Fibroblast of lung (primary cell): ENCODE results near the gene DPYD. TPM values are rescaled to one million over a fixed set of nuclear protein-coding genes. Genes with fewer than 3 reads are reported as not detected.

Source experiments
- DNase-seq, 2 donors: peaks; one replicate each; pipeline versions ENCODE4 v3.0.0 to v3.0.0-alpha.2; 2010; ENCODE audit warnings: low read depth in 2 of 2
- H2AFZ ChIP-seq: 2 replicates; pipeline ENCODE4 v1.5.1; 2012; ENCODE audit warnings: low read length, control low read depth, inconsistent platforms
- H3K27ac ChIP-seq: 2 replicates; pipeline ENCODE4 v1.5.1; 2011; ENCODE audit warnings: low read length, control low read depth; ENCODE audit not compliant: insufficient read depth
- H3K27me3 ChIP-seq: 2 replicates; pipeline ENCODE4 v1.5.1; 2011; ENCODE audit warnings: mild to moderate bottlenecking, low read length; ENCODE audit not compliant: control insufficient read depth, insufficient read depth
- H3K36me3 ChIP-seq: 2 replicates; pipeline ENCODE4 v1.5.1; 2011; ENCODE audit warnings: low read length; ENCODE audit not compliant: control insufficient read depth, insufficient read depth
- H3K4me1 ChIP-seq: 2 replicates; pipeline ENCODE4 v1.5.1; 2011; ENCODE audit warnings: low read length; ENCODE audit not compliant: control insufficient read depth, insufficient read depth; ENCODE audit errors: extremely low read depth
- H3K4me2 ChIP-seq: 2 replicates; pipeline ENCODE4 v1.5.1; 2011; ENCODE audit warnings: low read length, control low read depth; ENCODE audit not compliant: insufficient read depth; ENCODE audit errors: extremely low read depth
- H3K4me3 ChIP-seq, 4 experiments: fragments of 200-600 bp in 1 of 4; sonication (generic) in 1 of 4; replicated peaks in 1 of 4; 2 replicates each; pipeline ENCODE4 v1.5.1; 2011 to 2016; ENCODE audit warnings: low read length in 4 of 4, low read depth in 3 of 4, mild to moderate bottlenecking in 3 of 4, control low read depth in 2 of 4, inconsistent platforms in 1 of 4, mixed read lengths in 1 of 4; ENCODE audit not compliant: insufficient read depth in 1 of 4; ENCODE audit errors: control extremely low read depth in 1 of 4
- H3K79me2 ChIP-seq: 2 replicates; pipeline ENCODE4 v1.5.1; 2012; ENCODE audit warnings: mild to moderate bottlenecking, low read length, inconsistent platforms; ENCODE audit not compliant: control insufficient read depth, insufficient read depth
- H3K9ac ChIP-seq: 2 replicates; pipeline ENCODE4 v1.5.1; 2011; ENCODE audit warnings: mild to moderate bottlenecking, low read length, control low read depth; ENCODE audit not compliant: insufficient read depth
- H3K9me3 ChIP-seq: 2 replicates; pipeline ENCODE4 v1.5.1; 2012; ENCODE audit warnings: low read depth, low read length; ENCODE audit not compliant: control insufficient read depth, insufficient read depth
- H4K20me1 ChIP-seq: 2 replicates; pipeline ENCODE4 v1.5.1; 2011; ENCODE audit warnings: low read length; ENCODE audit not compliant: control insufficient read depth, insufficient read depth; ENCODE audit errors: extremely low read depth
- EZH2 ChIP-seq: IDR thresholded peaks from 2 replicates; pipeline ENCODE4 v1.5.1; 2012; ENCODE audit warnings: low read length, control low read depth, mild to moderate bottlenecking; ENCODE audit errors: missing control alignments
- polyA plus RNA-seq, 2 donors: library from polyadenylated mRNA; depleted of rRNA in 1 of 2; stranded (reverse) in 1 of 2; unstranded in 1 of 2; fragments of >200 nt; gene quantifications; 2 replicates each; pipeline ENCODE4 v1.2.1, GENCODE V29; 2011 to 2012; ENCODE audit warnings: missing spikeins in 1 of 2
- total RNA-seq: library from RNA; depleted of rRNA; stranded (reverse); fragments of >200 nt; gene quantifications from 2 replicates; pipeline ENCODE4 v1.2.1, GENCODE V29; 2014
- TF ChIP-seq, protein P1 (sequence below), 2 donors: IDR thresholded peaks in 1 of 2; conservative IDR thresholded peaks in 1 of 2; 1 replicate in 1 of 2; 2 replicates in 1 of 2; pipeline ENCODE4 v1.5.1; 2011 to 2012; ENCODE audit warnings: low read length in 2 of 2, control low read depth in 1 of 2, inconsistent platforms in 1 of 2, low read depth in 1 of 2, mild to moderate bottlenecking in 1 of 2

The DPYD gene
- total and polyA plus RNA-seq, 2 donors (not counting 1 experiment from before 2014, with no cell fraction given), result 32.0 to 63.1 TPM

DNA sequence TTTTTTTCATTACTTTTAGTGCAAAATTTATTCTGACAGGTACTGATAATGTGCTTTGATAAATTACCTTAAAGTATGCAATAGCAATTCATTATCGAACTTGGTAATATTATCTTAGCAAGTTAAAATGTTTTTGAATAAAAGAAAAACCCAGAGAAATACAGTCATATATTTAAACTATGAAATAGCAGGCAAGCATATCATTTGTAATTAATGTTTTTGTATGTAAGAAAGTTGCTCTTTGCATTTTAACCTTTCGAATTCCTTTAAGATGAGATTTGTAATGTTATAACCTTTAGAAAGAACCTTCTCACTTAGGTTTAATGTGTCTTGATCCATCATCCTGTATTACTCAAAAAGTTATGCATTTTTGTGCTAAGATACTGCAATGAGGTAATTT, 613.7 kb downstream of the DPYD start:
- TF ChIP-seq, protein P1, sequence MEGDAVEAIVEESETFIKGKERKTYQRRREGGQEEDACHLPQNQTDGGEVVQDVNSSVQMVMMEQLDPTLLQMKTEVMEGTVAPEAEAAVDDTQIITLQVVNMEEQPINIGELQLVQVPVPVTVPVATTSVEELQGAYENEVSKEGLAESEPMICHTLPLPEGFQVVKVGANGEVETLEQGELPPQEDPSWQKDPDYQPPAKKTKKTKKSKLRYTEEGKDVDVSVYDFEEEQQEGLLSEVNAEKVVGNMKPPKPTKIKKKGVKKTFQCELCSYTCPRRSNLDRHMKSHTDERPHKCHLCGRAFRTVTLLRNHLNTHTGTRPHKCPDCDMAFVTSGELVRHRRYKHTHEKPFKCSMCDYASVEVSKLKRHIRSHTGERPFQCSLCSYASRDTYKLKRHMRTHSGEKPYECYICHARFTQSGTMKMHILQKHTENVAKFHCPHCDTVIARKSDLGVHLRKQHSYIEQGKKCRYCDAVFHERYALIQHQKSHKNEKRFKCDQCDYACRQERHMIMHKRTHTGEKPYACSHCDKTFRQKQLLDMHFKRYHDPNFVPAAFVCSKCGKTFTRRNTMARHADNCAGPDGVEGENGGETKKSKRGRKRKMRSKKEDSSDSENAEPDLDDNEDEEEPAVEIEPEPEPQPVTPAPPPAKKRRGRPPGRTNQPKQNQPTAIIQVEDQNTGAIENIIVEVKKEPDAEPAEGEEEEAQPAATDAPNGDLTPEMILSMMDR (conservative IDR thresholded peaks at IDR 0.05 in 1 of 2, IDR thresholded peaks at IDR 0.05 in 1 of 2; ENCODE audit: low read depth in 1 of 2, low read length in 2 of 2), result no peak
- TF ChIP-seq EZH2, result no peak
- peak in 1 of 2 donors; percentile 77 for DNase-seq
- no peaks in the 10 kb centered on the region for H3K36me3 ChIP-seq

DNA sequence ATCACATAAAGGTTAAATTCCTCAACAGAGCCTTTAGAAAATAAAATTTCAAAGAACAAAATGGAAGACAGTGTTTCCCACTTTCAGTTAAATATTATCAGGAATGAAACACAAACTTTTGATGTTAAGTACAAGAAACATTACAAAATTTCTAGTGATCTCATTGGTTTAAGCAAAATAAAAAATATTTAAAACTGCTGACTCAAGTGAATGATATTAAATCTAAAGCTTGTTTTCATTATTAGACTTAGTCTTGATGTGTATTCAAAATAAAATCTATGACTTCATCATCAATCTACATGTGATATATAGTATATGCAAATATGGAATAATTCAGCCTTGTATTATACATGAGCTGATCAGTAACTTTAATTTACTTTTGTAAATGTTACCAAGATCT, 614.3 kb downstream of the DPYD start:
- TF ChIP-seq EZH2, result no peak
- TF ChIP-seq, protein P1 (conservative IDR thresholded peaks at IDR 0.05 in 1 of 2, IDR thresholded peaks at IDR 0.05 in 1 of 2; ENCODE audit: low read depth in 1 of 2, low read length in 2 of 2), result no peak
- Histone ChIP-seq H4K20me1 (no peaks in the 10 kb centered on the region), H2AFZ (no peak overlapping the region), H3K79me2 (no peaks in the 10 kb centered on the region), H3K4me3 (no peak overlapping the region), H3K4me2 (no peak overlapping the region), H3K9ac (no peak overlapping the region), H3K4me1 (no peaks in the 10 kb centered on the region), H3K27ac (no peak overlapping the region), H3K36me3 (no peaks in the 10 kb centered on the region), H3K9me3 (no peaks in the 10 kb centered on the region), H3K27me3 (no peaks in the 10 kb centered on the region)
- no peak for DNase-seq

More for the DNA sequence above, 613.7 kb downstream of the DPYD start:
- Histone ChIP-seq H3K27ac (no peak overlapping the region), H3K79me2 (no peaks in the 10 kb centered on the region), H3K4me1 (no peaks in the 10 kb centered on the region), H4K20me1 (no peaks in the 10 kb centered on the region), H3K27me3 (no peaks in the 10 kb centered on the region), H3K4me3 (no peak overlapping the region), H2AFZ (no peak overlapping the region), H3K9ac (no peak overlapping the region), H3K9me3 (no peaks in the 10 kb centered on the region), H3K4me2 (no peak overlapping the region)

DNA sequence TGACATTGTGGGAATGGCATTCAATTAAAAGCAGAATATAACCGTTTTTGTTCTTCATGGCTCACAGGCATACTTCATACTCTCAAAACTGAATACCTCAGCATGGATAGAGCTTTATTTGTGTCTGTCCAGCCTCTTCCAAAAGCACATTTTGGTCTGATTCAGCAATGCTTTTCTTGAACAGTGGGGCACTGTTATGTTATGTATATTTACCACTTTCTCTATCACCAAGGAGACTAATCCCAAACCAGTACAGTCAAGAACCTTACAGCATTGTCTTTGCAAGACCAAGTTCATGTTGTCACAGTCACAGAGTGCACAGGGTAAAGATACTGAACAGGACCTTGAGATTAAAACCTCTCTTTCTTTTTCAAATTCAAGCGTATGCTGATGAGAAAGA, 616.5 kb downstream of the DPYD start:
- Histone ChIP-seq H4K20me1 (no peaks in the 10 kb centered on the region), H3K4me3 (no peak overlapping the region), H3K27me3 (no peaks in the 10 kb centered on the region), H3K4me2 (no peak overlapping the region), H3K36me3 (no peaks in the 10 kb centered on the region), H3K4me1 (no peaks in the 10 kb centered on the region), H3K27ac (no peak overlapping the region), H3K9ac (no peak overlapping the region), H3K79me2 (no peaks in the 10 kb centered on the region), H2AFZ (no peak overlapping the region), H3K9me3 (no peaks in the 10 kb centered on the region)
- TF ChIP-seq, protein P1 (conservative IDR thresholded peaks at IDR 0.05 in 1 of 2, IDR thresholded peaks at IDR 0.05 in 1 of 2; ENCODE audit: low read depth in 1 of 2, low read length in 2 of 2), result no peak
- TF ChIP-seq EZH2, result no peak
- peak in 1 of 2 donors; percentile 3 for DNase-seq
